Effector memory CD4-positive, alpha-beta T cell (primary cell): Measurements from ENCODE around the gene GLP1R.

Experiments
- DNase-seq, 3 donors: peaks; one replicate each; pipeline ENCODE4 v3.0.0-alpha.2; 2020
- H3K27ac ChIP-seq: 2 replicates; pipeline ENCODE4 v1.7.0; 2013; ENCODE audit warnings: mild to moderate bottlenecking, low read length, moderate library complexity; ENCODE audit not compliant: insufficient read depth, poor library complexity, severe bottlenecking
- H3K27me3 ChIP-seq: replicated peaks from 2 replicates; pipeline ENCODE4 v1.7.0; 2013; ENCODE audit warnings: mild to moderate bottlenecking, low read length; ENCODE audit not compliant: insufficient read depth, control insufficient read depth, poor library complexity, severe bottlenecking
- H3K36me3 ChIP-seq: 2 replicates; pipeline ENCODE4 v1.7.0; 2013; ENCODE audit warnings: mild to moderate bottlenecking, low read length, moderate library complexity; ENCODE audit not compliant: control insufficient read depth, insufficient read depth
- H3K4me1 ChIP-seq: 2 replicates; pipeline ENCODE4 v1.7.0; 2013; ENCODE audit warnings: low read length, mild to moderate bottlenecking; ENCODE audit not compliant: control insufficient read depth, insufficient read depth, poor library complexity, severe bottlenecking
- H3K4me3 ChIP-seq: 2 replicates; pipeline ENCODE4 v1.7.0; 2013; ENCODE audit warnings: low read length, low read depth, mild to moderate bottlenecking; ENCODE audit not compliant: insufficient read depth, poor library complexity, severe bottlenecking
- H3K9me3 ChIP-seq: 2 replicates; pipeline ENCODE4 v1.7.0; 2013; ENCODE audit warnings: mild to moderate bottlenecking, low read length, moderate library complexity; ENCODE audit not compliant: control insufficient read depth

The GLP1R gene

GRCh38 chr6:39085129-39085797 lies 36.7 kb downstream of the GLP1R start:
- H3K27ac ChIP-seq: no peak overlapping the region
- DNase-seq: no peak
- H3K4me3 ChIP-seq: no peak overlapping the region
- H3K9me3 ChIP-seq: no peaks in the 10 kb centered on the region
- no peaks in the 10 kb centered on the region for H3K4me1 ChIP-seq
- no peaks in the 10 kb centered on the region for H3K36me3 ChIP-seq
- no peaks in the 10 kb centered on the region for H3K27me3 ChIP-seq

GRCh38 chr6:39086294-39086693 lies 37.7 kb downstream of the GLP1R start:
- Histone ChIP-seq H3K27ac (no peak overlapping the region), H3K4me3 (no peak overlapping the region), H3K27me3 (no peaks in the 10 kb centered on the region), H3K9me3 (no peaks in the 10 kb centered on the region), H3K4me1 (no peaks in the 10 kb centered on the region), H3K36me3 (no peaks in the 10 kb centered on the region)
- DNase-seq: no peak

GRCh38 chr6:39086711-39087110 lies 38.1 kb downstream of the GLP1R start:
- no peaks in the 10 kb centered on the region for H3K9me3 ChIP-seq
- no peak for DNase-seq
- H3K36me3 ChIP-seq: no peaks in the 10 kb centered on the region
- H3K4me1 ChIP-seq: no peaks in the 10 kb centered on the region
- H3K27ac ChIP-seq: no peak overlapping the region
- no peaks in the 10 kb centered on the region for H3K27me3 ChIP-seq
- H3K4me3 ChIP-seq: no peak overlapping the region

GRCh38 chr6:39087197-39087596 lies 38.6 kb downstream of the GLP1R start:
- H3K9me3 ChIP-seq: no peaks in the 10 kb centered on the region
- no peak for DNase-seq
- H3K27ac ChIP-seq: no peak overlapping the region
- H3K4me1 ChIP-seq: no peaks in the 10 kb centered on the region
- no peaks in the 10 kb centered on the region for H3K36me3 ChIP-seq
- H3K4me3 ChIP-seq: no peak overlapping the region
- H3K27me3 ChIP-seq: no peaks in the 10 kb centered on the region

GRCh38 chr6:39088331-39088730 lies 39.8 kb downstream of the GLP1R start:
- Histone ChIP-seq H3K9me3 (no peaks in the 10 kb centered on the region), H3K4me1 (no peaks in the 10 kb centered on the region), H3K4me3 (no peak overlapping the region), H3K27me3 (no peaks in the 10 kb centered on the region), H3K27ac (no peak overlapping the region), H3K36me3 (no peaks in the 10 kb centered on the region)
- no peak for DNase-seq

GRCh38 chr6:39090036-39090435 lies 41.5 kb downstream of the GLP1R start:
- Histone ChIP-seq H3K27ac (no peak overlapping the region), H3K9me3 (no peaks in the 10 kb centered on the region), H3K27me3 (no peaks in the 10 kb centered on the region), H3K4me1 (no peaks in the 10 kb centered on the region), H3K36me3 (no peaks in the 10 kb centered on the region), H3K4me3 (no peak overlapping the region)
- no peak for DNase-seq

- H3K4me3 ChIP-seq: no peak overlapping the region
- H3K4me1 ChIP-seq: no peaks in the 10 kb centered on the region
- no peaks in the 10 kb centered on the region for H3K9me3 ChIP-seq
- H3K27ac ChIP-seq: no peak overlapping the region
- H3K27me3 ChIP-seq: no peaks in the 10 kb centered on the region
- DNase-seq: no peak
- H3K36me3 ChIP-seq: no peaks in the 10 kb centered on the region
Observed at GRCh38 chr6:39091220-39091619, 42.6 kb downstream of the GLP1R start.

GRCh38 chr6:39092124-39092523 lies 43.5 kb downstream of the GLP1R start:
- DNase-seq: no peak
- H3K4me3 ChIP-seq: no peak overlapping the region
- no peaks in the 10 kb centered on the region for H3K9me3 ChIP-seq
- no peak overlapping the region for H3K27ac ChIP-seq
- no peaks in the 10 kb centered on the region for H3K4me1 ChIP-seq
- H3K27me3 ChIP-seq: no peaks in the 10 kb centered on the region
- H3K36me3 ChIP-seq: no peaks in the 10 kb centered on the region

GRCh38 chr6:39093149-39093708 lies 44.6 kb downstream of the GLP1R start:
- Histone ChIP-seq H3K27ac (no peak overlapping the region), H3K4me3 (no peak overlapping the region)

GRCh38 chr6:39095578-39095977 lies 47.0 kb downstream of the GLP1R start:
- H3K27ac ChIP-seq: no peak overlapping the region
- no peaks in the 10 kb centered on the region for H3K4me1 ChIP-seq
- H3K36me3 ChIP-seq: no peaks in the 10 kb centered on the region
- H3K4me3 ChIP-seq: no peak overlapping the region
- H3K9me3 ChIP-seq: no peaks in the 10 kb centered on the region
- H3K27me3 ChIP-seq: no peaks in the 10 kb centered on the region
- DNase-seq: no peak

More at GRCh38 chr6:39093149-39093708, 44.6 kb downstream of the GLP1R start:
- Histone ChIP-seq H3K9me3 (no peaks in the 10 kb centered on the region), H3K27me3 (no peaks in the 10 kb centered on the region), H3K36me3 (no peaks in the 10 kb centered on the region), H3K4me1 (no peaks in the 10 kb centered on the region)
- no peak for DNase-seq
